Activated CD4-positive, alpha-beta T cell treated with anti-CD3 and anti-CD28 coated beads, Interleukin-10, Interleukin-2, amounts not matched to agents 100 ng/mL and 50 ng/mL, durations not matched to agents 16 hours and 8 hours (primary cell): ENCODE measurements around the gene TLE1.

Experiments
- DNase-seq: peaks from one replicate; pipeline ENCODE4 v3.0.0-alpha.2; 2020

The TLE1 gene

DNA sequence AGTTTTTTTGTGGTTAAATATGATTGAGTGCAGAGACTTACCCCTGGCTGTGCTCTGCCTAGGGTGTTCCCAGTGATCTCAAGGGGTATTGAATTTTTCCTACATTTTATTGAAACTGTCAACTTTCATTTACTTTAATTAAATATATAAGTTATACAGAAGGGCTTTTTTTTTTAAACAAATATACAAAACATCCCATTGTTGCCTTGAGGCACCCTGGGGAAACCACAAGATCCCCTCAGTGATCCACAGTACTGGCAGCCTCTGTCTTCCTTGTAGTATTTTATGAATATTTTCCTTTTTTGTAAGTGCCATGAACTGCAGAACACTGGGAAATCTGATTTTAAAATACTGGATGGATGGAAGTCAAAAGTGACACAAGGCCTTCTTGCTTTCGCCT, 123.7 kb downstream of the TLE1 start:
- DNase-seq: no peak

DNA sequence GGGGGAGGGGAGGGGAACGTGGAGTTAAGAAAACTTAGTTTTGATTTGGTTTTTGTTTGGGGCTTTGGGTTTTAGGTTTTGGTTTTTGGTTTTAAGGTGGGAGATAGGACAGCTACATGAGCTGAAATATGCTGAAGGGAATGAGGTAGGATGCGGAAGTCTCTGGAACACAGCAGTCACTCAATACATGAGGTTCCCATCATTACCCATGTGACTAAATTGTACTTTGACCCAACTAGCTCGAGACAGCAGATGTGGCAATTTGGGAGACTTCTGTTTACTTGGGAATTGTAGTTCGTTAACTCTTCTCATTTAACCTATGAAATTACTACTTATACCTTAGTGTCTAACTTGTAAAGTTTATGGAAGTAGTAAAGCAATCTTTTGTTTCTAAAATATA, 124.2 kb downstream of the TLE1 start:
- DNase-seq: no peak

DNA sequence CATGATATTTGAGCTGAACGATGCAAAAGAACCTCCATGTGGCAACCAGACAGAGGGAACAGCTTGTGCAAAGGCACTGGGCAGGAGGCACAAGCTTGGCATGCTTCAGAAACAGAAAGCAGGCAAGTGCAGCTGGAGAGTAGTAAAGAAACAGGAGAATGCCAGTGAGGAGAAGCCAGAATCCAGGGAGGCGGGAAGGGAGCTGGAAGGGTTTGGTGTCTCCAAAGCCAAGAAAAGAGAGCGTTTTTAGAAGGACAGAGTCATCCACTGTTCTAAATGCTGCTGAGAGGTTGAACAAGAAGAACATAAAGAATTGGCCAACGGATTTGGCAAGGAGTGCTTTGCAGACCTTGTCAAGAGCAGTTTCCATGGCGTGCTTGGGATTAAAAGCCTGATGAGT, 124.7 kb downstream of the TLE1 start:
- no peak for DNase-seq

DNA sequence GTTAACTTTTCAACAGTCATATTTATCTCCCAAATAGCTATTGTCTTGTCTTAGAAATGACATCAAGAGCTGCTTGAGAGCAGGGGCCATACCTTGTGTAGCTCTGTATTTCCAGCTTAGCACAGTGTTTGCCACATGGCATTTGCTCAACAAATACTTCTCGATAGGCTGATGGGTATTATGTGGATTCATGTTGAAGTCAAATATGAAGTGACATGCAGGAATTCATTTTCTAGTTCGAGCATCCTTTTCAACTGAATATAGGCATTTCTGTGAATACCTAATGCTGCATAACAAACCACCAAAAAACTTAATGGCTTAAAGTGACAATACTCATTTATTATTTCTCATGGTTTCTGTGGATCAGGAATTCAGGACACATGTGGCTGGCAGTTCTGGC, 125.6 kb downstream of the TLE1 start:
- no peak for DNase-seq

DNA sequence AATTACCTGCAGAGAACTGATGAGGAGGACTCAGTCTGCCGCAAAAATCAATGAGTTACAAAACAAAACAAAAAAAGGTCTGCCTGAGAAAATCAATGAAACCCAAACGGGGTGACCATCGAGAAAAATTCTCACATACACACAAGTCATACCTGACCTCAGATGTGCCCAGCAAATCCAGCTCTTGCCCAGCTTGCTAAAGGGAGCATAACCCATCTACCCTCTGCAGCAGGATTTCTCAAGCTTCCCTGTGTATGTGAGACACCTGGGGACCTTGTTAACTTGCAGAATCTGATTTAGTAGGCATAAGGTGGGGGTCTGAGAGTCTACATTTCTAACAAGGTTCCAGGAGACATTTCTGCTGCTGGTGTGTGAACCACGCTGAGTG, 126.3 kb downstream of the TLE1 start:
- DNase-seq: no peak

DNA sequence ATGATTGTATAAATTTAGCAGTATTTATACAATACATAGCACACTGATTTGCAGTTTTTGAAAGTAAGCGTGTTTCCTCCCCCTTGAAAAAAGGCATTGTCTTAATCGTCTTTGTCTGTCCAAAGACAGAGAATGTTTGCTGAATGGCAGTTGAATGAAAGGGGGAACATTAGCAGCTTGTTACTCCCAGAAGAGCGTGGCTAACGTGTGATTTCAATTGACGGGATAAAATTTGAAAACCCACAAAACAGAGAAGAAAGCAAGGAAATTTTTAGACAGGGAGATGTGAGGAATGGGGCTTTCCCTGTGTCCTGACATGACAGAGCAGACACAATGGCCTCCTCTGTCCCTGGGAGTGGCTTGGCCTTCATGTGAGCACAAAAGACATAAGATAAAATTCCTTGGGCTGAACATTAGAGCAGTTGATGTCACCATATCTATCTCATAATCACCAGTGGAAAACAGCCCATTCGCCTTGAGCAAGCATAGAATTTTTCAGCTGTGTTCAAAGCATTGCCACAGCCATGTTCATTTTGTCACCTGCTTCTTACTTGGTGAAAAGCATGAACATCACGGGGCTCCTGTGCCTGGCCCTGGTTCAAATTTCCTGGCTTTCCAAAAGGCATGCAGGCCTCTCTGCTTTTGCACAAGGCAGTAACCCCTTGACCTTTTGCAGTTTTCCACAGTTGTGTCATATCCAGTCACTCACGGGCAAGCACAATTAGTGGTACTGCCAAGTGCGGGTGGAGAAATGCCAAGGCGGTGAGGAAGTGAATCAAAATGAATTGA, 126.9 kb downstream of the TLE1 start:
- DNase-seq: no peak

DNA sequence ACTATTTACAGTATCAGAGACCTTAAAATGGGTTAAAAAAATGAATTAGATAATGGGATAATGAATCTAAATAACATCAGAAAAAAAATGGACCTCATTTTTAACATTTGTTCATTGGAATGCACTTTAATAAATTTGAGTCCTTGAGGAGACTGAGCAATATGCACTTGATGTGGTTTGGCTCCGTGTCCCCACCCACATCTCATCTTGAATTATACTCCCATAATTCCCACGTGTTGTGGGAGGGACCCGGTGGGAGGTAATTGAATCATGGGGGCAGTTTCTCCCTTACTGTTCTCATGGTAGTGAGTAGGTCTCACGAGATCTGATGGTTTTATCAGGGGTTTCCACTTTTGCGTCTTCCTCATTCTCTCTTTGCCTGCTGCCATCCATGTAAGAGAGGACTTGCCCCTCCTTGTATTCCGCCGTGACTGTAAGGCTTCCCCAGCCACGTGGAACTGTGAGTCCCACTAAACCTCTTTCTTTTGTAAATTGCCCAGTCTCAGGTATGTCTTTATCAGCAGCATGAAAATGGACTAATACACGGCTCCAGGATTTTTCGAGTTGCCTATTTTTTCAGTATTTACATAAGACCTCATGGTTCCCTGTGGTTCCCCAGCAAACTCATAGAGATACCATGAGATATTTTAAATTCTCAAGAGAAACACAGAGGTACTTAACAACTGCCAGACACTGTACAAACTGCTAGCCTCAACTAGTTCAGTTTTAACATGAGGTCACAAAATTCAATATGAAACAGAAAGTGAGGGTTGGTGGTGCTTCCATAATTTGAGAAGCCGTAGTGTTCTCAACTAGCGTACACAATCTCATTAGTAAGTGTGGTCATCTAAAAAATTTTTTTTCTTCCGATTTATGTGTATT, 128.3 kb downstream of the TLE1 start:
- no peak for DNase-seq

DNA sequence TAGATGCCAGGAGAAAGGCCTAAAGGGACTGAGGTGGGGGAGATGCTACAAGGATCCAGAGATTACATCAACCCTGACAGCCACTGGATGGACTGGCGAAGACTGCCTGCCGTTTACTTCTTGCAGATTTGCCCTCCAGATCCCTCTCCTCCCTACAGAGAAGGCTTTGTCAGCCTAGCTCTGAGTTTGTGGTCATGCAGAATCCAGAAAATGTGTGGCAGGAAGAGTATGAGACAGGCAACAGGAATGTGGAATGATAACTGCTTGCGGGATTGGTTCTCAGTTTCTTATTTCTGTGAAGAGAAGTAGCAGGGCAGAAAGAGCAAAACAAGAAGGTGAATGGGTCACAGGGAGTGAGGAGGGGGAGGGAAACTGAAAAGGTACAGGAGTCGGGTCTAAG, 129.6 kb downstream of the TLE1 start:
- DNase-seq: no peak

DNA sequence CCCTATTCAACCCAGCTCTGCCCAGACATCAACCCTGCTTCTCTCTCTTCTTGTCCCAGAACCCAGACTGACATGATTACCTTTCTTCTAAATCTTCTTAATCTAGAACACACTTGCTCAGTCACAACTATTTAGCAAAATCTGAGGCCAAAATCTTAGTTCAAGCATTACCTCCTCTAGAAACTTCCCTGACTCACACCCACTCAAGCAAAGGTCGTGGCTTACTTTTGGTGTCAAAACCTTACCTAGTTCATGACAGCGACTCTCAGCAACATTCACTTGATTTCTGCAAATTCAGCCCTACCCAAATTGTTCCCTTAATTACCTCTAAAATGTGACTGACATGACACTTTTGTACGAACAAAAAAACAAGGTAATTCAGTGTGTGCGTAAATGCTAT, 130.2 kb downstream of the TLE1 start:
- DNase-seq: no peak

DNA sequence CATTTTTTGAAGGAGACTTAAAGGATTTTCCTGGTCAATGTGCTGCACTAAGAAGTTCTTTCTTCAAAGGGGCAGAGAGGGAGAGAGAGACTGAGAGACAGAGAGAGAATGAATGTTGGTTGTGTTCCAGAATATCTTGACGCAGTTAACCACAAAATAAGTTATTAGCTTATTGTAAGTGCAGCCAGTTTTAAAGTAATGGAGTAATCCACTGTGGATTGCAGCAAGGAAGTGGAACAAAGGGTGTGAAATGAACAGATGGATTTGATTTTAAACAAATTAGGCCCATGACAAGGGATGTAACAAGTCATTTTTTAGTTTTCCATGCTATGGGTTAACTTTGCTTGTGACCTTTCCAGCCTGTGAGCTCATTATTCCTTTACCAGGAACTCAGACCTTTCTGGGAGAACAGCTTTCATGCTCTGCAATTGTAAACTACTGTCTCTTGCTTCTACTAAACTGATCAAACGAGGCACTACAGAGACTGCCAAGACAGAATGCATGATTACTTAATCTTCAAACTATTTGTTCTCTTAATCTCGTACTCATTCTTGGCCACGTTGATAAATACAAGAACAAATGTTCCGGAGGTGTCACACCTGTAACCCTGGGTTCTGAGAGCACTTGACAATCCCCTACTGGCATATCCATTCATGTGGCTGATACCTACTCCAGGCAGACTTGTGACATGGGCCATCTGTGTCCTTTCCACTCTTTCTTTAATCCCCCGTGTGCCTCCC, 131.1 kb downstream of the TLE1 start:
- DNase-seq: no peak

DNA sequence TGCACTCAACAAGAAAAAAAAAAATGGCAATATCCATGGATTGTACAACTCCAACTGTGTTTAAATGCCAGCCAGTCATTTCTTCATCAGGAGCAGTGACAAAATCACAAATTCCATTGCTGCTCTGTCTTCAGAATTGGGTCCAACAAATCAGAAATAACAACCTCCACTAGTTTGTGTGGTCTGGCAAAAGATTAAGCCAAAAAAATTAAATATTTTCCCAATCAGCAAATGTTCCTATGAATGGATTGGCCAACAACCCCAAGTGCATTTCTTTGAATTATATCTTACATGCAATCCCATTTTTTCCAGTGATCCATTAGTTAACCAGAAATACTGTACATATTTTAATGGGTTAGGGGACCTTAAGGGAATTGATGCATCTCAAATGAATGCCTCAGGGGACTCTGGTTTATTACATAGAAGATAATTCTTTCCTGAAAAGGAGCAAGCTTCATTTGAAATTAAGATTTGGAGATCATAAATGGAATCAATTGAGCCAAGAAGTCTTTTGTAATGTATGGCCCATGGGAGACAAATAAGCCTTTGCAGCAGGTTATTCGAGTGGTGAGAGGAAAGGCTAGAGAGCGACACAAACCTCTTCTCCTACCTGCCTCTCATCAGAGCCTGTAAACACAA, 131.8 kb downstream of the TLE1 start:
- no peak for DNase-seq

DNA sequence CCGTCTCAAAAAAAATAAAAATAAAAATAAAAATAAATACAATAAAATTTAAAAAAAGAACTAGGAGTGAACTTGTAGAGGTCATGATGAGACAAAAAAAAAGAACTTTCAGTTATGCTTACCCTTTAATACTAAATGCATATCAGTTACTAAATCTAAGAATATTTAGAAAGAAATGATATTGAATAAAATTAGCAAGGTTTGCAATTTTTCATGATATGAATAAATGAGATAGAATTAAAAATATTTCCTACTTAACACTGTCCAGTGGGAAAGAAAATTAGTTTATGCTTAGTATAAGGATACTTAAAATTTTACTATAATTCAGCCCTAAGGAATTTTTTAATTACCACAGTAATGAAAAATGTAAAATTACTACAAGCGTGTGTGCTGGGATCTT, 132.4 kb downstream of the TLE1 start:
- DNase-seq: no peak

DNA sequence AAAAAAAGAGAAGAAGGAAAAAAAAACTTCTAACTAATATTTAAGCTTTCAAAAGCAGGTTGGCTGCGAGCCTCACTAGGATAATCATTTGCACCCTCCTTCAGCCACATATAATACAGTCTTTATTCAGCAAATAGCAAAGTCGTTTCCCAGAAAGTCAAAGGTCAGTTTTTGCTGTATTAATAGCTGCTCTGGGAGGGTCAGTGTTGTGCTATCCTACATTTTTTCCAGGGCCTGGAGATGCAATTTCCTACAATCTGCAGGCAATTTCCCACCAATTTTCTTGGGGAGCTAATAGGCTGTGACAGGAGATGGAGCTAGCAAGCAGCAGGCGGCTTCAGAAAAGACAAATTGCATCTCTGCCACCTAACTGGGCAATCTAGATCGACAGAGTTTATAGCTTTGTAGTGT, 136.8 kb downstream of the TLE1 start:
- DNase-seq: no peak

DNA sequence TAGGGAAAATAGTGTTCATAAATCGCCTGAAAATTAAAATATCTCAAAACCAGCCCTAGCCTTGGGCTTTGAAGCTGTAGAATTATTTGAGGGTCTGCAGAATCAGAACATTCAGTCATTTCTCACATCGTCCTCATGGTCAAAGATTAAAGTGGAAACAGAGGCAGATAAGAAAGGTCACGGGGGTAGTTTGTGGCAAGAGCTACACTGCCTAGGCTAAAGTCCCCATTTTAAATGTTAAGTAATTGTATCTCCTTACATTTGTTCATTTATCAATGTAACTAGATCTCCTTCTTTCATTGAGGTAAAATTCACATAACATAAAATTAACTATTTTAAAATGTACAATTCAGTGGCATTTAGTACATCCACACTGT, 139.2 kb downstream of the TLE1 start:
- DNase-seq: no peak

DNA sequence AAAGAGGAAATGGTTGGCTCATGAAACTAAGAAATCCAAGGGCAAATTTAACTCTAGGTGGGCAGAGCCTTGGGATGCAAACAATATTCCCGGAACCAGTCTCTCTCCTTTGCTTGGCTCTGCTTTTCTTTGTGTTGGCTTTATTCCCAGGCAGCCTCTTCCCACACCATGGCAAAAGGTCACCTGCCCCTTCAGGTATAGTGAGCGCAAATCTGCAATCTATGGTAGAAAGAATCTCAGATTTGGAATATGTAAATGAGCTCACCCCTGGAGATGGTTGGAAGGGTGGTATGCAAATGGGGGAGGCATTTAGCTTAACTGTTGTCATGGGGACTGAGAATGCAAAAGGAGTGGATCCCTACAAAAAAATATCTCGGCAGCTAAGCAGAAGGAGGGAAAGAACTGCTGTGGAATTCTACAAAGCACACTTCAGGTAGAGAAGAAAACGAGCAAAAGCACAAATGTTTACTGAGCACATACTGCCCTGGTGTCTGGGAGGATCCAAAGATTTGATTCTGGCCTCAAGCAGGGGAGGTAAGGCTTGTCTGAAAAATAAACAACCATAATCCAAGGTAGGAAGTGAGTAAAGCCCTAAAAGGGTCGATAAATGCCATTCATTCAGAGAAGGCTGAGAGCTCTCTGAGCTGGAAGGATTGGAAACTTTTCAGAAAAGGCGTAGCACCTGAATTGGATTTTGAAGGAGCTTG, 139.7 kb downstream of the TLE1 start:
- no peak for DNase-seq

DNA sequence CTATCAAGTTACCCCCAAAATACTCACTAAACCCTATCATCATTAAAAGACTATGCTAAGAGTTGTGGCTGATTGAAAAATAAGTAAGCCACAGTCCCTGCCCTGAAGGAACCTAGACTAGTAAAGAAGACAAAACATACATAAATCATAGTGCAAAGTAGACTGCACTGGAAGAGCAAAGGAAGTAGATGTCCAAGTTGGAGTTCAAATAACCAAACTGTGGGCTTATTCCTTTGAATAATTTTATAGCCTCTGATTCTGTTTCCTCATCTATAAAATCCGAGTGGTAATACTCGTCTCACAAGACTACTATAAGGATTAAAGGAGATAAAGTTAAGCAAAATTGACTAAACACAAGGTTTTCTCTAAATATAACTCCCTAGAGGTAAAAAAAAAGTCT, 140.4 kb downstream of the TLE1 start:
- DNase-seq: no peak

DNA sequence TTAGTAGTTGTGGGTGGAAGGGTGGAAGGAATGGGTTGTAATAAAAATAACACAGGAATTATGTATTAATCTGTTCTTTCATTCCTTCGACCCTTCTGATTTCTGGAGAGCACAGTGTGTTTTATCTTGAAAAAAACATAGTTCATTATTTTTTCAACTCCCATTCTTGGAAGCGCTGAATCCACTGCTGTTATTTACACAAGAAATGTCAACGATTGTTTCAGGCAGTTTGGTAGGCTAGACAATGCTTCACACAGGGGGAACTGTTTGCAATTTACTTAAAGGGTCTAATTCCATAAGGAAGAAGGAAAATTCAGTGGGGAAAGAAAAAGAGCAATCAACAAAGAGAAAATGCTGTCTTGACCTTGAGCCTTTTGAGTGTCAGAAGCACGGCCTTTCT, 142.9 kb downstream of the TLE1 start:
- no peak for DNase-seq

DNA sequence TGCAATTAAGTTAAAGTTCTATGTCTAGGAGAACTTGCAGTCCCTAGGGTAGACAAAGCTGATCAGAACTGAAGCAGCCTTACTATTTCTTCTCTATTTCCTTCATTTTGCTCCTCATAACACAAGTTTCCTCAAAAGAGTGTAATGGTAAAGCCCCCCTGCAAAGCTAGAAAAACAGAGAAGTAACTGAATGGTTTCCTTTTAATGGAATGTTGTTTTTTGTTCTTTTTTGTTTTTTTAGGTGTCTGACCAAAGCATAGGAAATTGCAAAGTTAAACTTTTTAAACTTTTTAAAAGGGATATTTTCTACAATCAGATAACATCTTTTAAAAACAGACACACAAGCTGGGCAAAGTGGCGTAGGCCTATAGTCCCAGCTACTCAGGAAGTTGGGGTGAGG, 145.7 kb downstream of the TLE1 start:
- no peak for DNase-seq

DNA sequence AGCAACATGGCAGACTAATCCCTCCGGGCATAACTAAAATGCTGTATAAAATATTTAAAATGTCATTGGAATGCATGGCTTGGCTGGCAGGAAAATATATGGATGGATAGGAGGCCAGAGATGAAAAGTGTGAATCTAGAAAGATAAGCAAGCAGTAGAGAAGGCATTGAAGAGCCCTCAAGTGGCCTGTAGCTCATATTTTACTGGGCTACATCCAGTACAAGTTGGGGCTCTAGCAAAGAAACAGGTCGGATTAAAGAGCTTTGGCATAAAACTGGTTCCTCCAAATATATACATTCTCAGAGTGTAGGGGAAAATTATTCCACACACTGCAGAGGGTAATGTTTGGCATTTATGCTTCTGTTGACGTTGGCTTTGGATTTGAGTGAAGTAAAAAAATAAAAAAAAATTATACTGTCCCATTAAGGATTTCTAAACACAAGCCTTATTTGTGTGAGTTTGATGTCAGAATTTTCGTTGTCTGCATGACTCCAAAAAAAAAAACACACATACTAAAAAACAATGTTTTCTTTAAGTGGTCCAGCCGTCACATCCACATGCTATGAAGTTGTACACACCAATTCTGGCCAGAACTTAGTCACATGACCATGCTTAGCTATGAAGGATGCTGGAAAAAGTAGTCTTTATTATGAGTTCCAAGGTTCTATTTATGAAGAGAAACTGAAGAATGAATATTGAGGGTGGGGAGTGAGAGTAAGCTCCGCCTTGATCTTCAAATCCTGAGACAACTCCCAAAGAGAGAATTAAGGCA, 147.0 kb downstream of the TLE1 start:
- no peak for DNase-seq

DNA sequence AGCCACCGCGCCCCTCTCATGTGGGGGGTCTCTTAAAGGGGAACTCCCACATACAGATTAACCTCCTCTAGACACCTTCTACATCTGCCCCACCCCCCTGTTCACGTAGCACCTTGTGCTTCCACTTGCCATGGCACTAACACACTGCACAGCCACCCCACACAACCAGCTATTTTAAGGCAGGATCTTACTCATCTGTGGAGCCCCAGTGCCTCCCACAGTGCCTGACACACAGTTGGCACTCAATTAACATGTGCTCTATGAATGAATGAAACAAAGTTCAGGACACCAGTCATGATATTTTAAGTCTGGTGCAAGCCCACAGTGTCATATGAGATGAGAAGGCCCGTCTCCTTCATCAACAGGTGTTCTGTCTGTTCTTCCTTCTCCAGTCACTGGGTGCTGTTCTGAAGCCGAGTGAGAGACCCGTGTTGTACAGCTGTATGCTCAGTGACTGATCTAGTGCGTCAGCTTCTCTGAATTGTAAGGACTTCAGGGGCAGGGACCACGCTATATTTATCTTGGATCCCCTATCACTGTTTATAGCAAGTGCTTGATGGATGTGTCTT, 149.1 kb downstream of the TLE1 start:
- no peak for DNase-seq

DNA sequence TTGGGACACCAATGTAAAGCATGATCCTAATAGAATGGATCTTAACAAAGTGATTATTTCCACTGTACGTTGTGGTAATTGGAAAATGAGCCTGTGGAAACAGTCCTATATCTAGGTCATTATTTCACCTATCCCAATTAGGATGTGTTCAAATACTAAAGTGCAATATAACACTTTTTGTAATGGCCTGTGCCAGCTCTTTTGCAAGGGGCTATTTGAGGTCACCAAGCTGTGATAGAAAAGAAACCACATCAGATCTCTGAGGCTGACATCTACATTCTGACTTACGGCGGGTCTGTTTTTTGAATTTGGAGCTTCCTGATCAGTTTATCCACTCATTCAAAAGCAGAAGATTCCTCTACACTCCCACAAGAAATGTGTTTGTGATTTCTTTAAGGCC, 150.0 kb downstream of the TLE1 start:
- no peak for DNase-seq
